GM18907 (cell line): ENCODE results near the gene ACYP2.
"Not testable (repeated sequence)": the region's sequence is repeated elsewhere in the genome, so short reads cannot be mapped to it uniquely, and the experiment has no call there.

ENCODE experiments used
- ATAC-seq: cut with Tn5 transposase; IDR thresholded peaks from one replicate; pipeline ENCODE4 v1.9.1; 2021; ENCODE audit warnings: mild to moderate bottlenecking, moderate library complexity; ENCODE audit not compliant: unreplicated experiment

ACYP2 gene

GRCh38 chr2:54262015-54262765 is 146.8 kb downstream of the ACYP2 start:
- no peak for ATAC-seq

- not testable (repeated sequence) for ATAC-seq
These were observed 149.7 kb downstream of the ACYP2 start for GRCh38 chr2:54265081-54265480.

- no peak for ATAC-seq
These were observed 152.2 kb downstream of the ACYP2 start for GRCh38 chr2:54267577-54267976.

- peak; percentile 38 for ATAC-seq
These were observed 155.8 kb downstream of the ACYP2 start for GRCh38 chr2:54271189-54271588.

GRCh38 chr2:54271843-54272627 is 156.6 kb downstream of the ACYP2 start:
- peak; percentile 91 for ATAC-seq

- ATAC-seq, result no peak
These were observed 159.4 kb downstream of the ACYP2 start for GRCh38 chr2:54274781-54275242.

- no peak for ATAC-seq
These were observed 160.1 kb downstream of the ACYP2 start for GRCh38 chr2:54275541-54275940.

GRCh38 chr2:54279385-54279784 is 164.0 kb downstream of the ACYP2 start:
- ATAC-seq, result no peak

GRCh38 chr2:54284826-54285225 is 169.4 kb downstream of the ACYP2 start:
- ATAC-seq, result no peak

GRCh38 chr2:54285451-54285850 is 170.0 kb downstream of the ACYP2 start:
- no peak for ATAC-seq

GRCh38 chr2:54287532-54287931 is 172.1 kb downstream of the ACYP2 start:
- no peak for ATAC-seq

GRCh38 chr2:54289917-54290316 is 174.5 kb downstream of the ACYP2 start:
- no peak for ATAC-seq

- ATAC-seq, result no peak
These were observed 175.1 kb downstream of the ACYP2 start for GRCh38 chr2:54290356-54291025.

GRCh38 chr2:54294665-54295064 is 179.2 kb downstream of the ACYP2 start:
- not testable (repeated sequence) for ATAC-seq

- ATAC-seq, result no peak
These were observed 180.5 kb downstream of the ACYP2 start for GRCh38 chr2:54295911-54296310.

GRCh38 chr2:54298514-54298913 is 183.1 kb downstream of the ACYP2 start:
- no peak for ATAC-seq

GRCh38 chr2:54303631-54304030 is 188.2 kb downstream of the ACYP2 start:
- ATAC-seq, result no peak

GRCh38 chr2:54306556-54306955 is 191.1 kb downstream of the ACYP2 start:
- ATAC-seq, result no peak

GRCh38 chr2:54308186-54308585 is 192.8 kb downstream of the ACYP2 start:
- ATAC-seq, result no peak

- no peak for ATAC-seq
These were observed 193.4 kb downstream of the ACYP2 start for GRCh38 chr2:54308782-54309181.

GRCh38 chr2:54310311-54310710 is 194.9 kb downstream of the ACYP2 start:
- ATAC-seq, result no peak

- ATAC-seq, result no peak
These were observed 195.5 kb downstream of the ACYP2 start for GRCh38 chr2:54310961-54311360.
